Left lung (tissue), 10 donors: ENCODE measurements around the gene RAMACL. TPM values are rescaled to one million over a fixed set of nuclear protein-coding genes. Genes with fewer than 3 reads are reported as not detected.
A peak's percentile ranks its signal among the peaks of the same experiment; 100 is the strongest.

Source experiments
- ATAC-seq: fragments of 200-7000 bp; cut with Tn5 transposase; one replicate; pipeline ENCODE4 v1.9.1; 2020; ENCODE audit warnings: moderate library complexity
- DNase-seq, 4 donors: peaks; one replicate each; pipeline ENCODE4 v3.0.0-alpha.2; 2013 to 2020
- H3K27ac ChIP-seq, 2 donors: fragments of 200-600 bp; sonication (generic) in 1 of 2; one replicate each; pipeline versions ENCODE4 v1.5.0 to v1.8.0; 2020 to 2021
- H3K27me3 ChIP-seq, 2 donors: fragments of 200-600 bp; sonication (generic) in 1 of 2; one replicate each; pipeline versions ENCODE4 v1.5.0 to v1.8.0; 2020 to 2021
- H3K36me3 ChIP-seq, 2 donors: fragments of 200-600 bp; sonication (generic) in 1 of 2; one replicate each; pipeline versions ENCODE4 v1.5.0 to v1.8.0; 2020 to 2021
- H3K4me1 ChIP-seq, 2 donors: fragments of 200-600 bp; one replicate each; pipeline ENCODE4 v1.8.0; 2021
- H3K4me3 ChIP-seq, 2 donors: fragments of 200-600 bp; sonication (generic) in 1 of 2; one replicate each; pipeline versions ENCODE4 v1.5.0 to v1.8.0; 2020 to 2021; ENCODE audit warnings: mild to moderate bottlenecking in 1 of 2
- H3K9me3 ChIP-seq, 2 donors: fragments of 200-600 bp; sonication (generic) in 1 of 2; one replicate each; pipeline versions ENCODE4 v1.5.0 to v1.8.0; 2020 to 2021
- CTCF ChIP-seq, 2 donors: fragments of 200-600 bp; sonication (generic) in 1 of 2; IDR thresholded peaks; one replicate each; pipeline versions ENCODE4 v1.5.0 to v1.8.0; 2021; ENCODE audit warnings: antibody characterized with exemption in 2 of 2
- intact Hi-C, 2 donors: fragments of 100-400 bp; cut with DNase I; formaldehyde crosslinking; loops; one replicate each; pipeline versions ENCODE4 v1.11.2 to v1.14.2; 2022
- polyA plus RNA-seq, 6 donors: library from polyadenylated mRNA; unstranded; fragments of 120-200 nt; gene quantifications; one replicate each; pipeline ENCODE4 v1.2.1, GENCODE V29; 2013; ENCODE audit not compliant: insufficient read length in 6 of 6
- total RNA-seq, 2 donors: library from RNA; stranded (reverse); fragmentation: NEBNext Ultra II Directional; extraction: Animal tissue kit (Norgen Biotek cat#: 25700); gene quantifications; one replicate each; pipeline ENCODE4 v1.2.1, GENCODE V29; 2021
- donor health status: DM: no; HTN: yes; CAD: no.
- donor health status: DM: no; HTN: no; CAD: no.

The RAMACL gene
- total and polyA plus RNA-seq, 8 donors: 0.27 to 6.0 (median 0.47) TPM

DNA sequence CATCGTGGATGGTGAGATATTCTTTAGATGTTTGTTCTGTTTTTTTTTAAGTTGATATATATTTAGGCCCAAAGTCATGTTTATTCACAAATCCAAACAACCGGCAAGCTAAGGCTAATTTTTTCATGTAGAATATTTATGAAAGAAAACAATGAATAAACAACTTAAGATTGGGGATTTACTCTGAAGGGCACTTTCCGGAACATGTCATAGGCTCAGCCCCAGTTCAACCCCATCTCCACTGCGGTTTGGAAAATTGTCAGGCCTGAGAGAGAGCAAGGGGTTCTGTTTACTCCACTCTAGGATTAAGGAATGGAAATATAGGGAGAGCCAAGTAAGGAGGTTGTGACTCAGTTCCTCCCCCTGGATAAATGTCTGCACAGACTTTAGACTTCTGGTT, 22.3 kb upstream of the RAMACL start:
- no peak for DNase-seq
- TF ChIP-seq CTCF (IDR thresholded peaks at IDR 0.05): no peak
- Histone ChIP-seq H3K36me3 (peaks cover 0 to 14% of the 10 kb centered on the region in 2 donors), H3K4me1 (peaks cover 0 to 19% of the 10 kb centered on the region in 2 donors), H3K9me3 (no peaks in the 10 kb centered on the region), H3K4me3 (no peak overlapping the region), H3K27me3 (no peaks in the 10 kb centered on the region), H3K27ac (peak overlapping the region; percentile 2 to 5)
- intact Hi-C loops: no loop called here
- ATAC-seq: no peak

DNA sequence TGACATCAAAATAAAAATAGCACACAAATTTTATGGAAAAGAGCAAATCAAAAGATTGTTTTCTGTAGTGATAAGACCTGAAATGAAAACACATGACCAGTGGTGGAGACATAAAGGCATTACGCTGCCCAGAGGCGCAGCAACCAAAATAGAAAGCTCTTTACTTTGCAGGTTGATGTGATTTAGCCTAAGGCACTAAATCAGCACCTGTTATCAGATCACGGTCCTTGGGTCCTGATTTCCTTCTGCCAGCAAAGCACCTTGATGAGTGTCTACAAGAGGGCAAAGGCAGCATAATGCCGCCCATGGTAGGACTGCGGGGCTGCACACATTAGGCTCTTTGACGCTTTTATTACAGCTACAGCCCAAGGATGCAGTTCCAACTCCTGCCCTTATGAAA, 19.3 kb upstream of the RAMACL start:
- TF ChIP-seq CTCF (IDR thresholded peaks at IDR 0.05): no peak
- Histone ChIP-seq H3K4me1 (peaks cover 0 to 17% of the 10 kb centered on the region in 2 donors), H3K27ac (no peak overlapping the region), H3K36me3 (no peaks in the 10 kb centered on the region), H3K27me3 (no peaks in the 10 kb centered on the region), H3K4me3 (no peak overlapping the region), H3K9me3 (no peaks in the 10 kb centered on the region)
- no peak for ATAC-seq
- DNase-seq: no peak
- intact Hi-C loops: no loop called here

- no peaks in the 10 kb centered on the region for H3K9me3 ChIP-seq
- TF ChIP-seq CTCF (IDR thresholded peaks at IDR 0.05): no peak
- intact Hi-C loops: no loop called here
These were observed 18.4 kb upstream of the RAMACL start for GRCh38 chr6:166604911-166605310.

GRCh38 chr6:166604328-166604727, 17.9 kb upstream of the RAMACL start:
- intact Hi-C loops: no loop called here
- no peaks in the 10 kb centered on the region for H3K9me3 ChIP-seq
- TF ChIP-seq CTCF (IDR thresholded peaks at IDR 0.05): no peak
- H3K36me3 ChIP-seq: no peaks in the 10 kb centered on the region
- H3K4me1 ChIP-seq: peaks cover 2 to 26% of the 10 kb centered on the region in 2 donors
- no peak overlapping the region for H3K27ac ChIP-seq
- H3K4me3 ChIP-seq: no peak overlapping the region
- no peak for ATAC-seq
- no peak for DNase-seq
- H3K27me3 ChIP-seq: no peaks in the 10 kb centered on the region

More at GRCh38 chr6:166604911-166605310, 18.4 kb upstream of the RAMACL start:
- ATAC-seq: no peak
- peaks cover 0 to 20% of the 10 kb centered on the region in 2 donors for H3K4me1 ChIP-seq
- no peak overlapping the region for H3K4me3 ChIP-seq
- no peaks in the 10 kb centered on the region for H3K36me3 ChIP-seq
- no peaks in the 10 kb centered on the region for H3K27me3 ChIP-seq
- DNase-seq: no peak
- no peak overlapping the region for H3K27ac ChIP-seq

- intact Hi-C loops: no loop called here
- no peak for TF ChIP-seq CTCF (IDR thresholded peaks at IDR 0.05)
- ATAC-seq: no peak
- no peaks in the 10 kb centered on the region for H3K9me3 ChIP-seq
- H3K4me3 ChIP-seq: no peak overlapping the region
- no peaks in the 10 kb centered on the region for H3K36me3 ChIP-seq
- no peak for DNase-seq
- no peak overlapping the region for H3K27ac ChIP-seq
- H3K27me3 ChIP-seq: no peaks in the 10 kb centered on the region
- peaks cover 12 to 38% of the 10 kb centered on the region in 2 donors for H3K4me1 ChIP-seq
These were observed 16.7 kb upstream of the RAMACL start for GRCh38 chr6:166603043-166603690.
